Panc1 (cell line): ENCODE measurements around the gene FIBCD1. TPM values are rescaled to one million over a fixed set of nuclear protein-coding genes. Genes with fewer than 3 reads are reported as not detected.

Source experiments
- ATAC-seq: fragments of 200-7000 bp; cut with Tn5 transposase; 2 replicates; pipeline ENCODE4 v1.9.1; 2020; ENCODE audit warnings: mild to moderate bottlenecking, moderate library complexity
- BruUV-seq: library from RNA; stranded (reverse); fragments of 400-500 nt; replicated peaks from 2 replicates; lab custom pipeline; 2021; lab: Mats Ljungman, UMichigan
- CTCF ChIA-PET: fragments of 300-600 bp; sonication (Branson Sonifier 250); formaldehyde crosslinking; loops from one replicate; lab custom pipeline; 2022; ENCODE audit warnings: antibody characterized with exemption; lab: Charles Lee
- POLR2A ChIA-PET: fragments of 300-600 bp; sonication (Branson Sonifier 250); formaldehyde crosslinking; loops from one replicate; lab custom pipeline; 2022; ENCODE audit warnings: antibody characterized with exemption; lab: Charles Lee
- DNase-seq: peaks from one replicate; pipeline ENCODE4 v3.0.0-alpha.2; 2010; ENCODE audit warnings: low read depth, low spot score
- H3K27ac ChIP-seq: 2 replicates; pipeline ENCODE4 v1.5.1; 2011; ENCODE audit warnings: mild to moderate bottlenecking, low read length, inconsistent platforms
- H3K27me3 ChIP-seq: fragments of 200-500 bp; sonication (Bioruptor generic); 2 replicates; pipeline ENCODE4 v1.6.0; 2014; ENCODE audit warnings: low read length, inconsistent platforms; ENCODE audit not compliant: control insufficient read depth, insufficient read depth
- H3K36me3 ChIP-seq: fragments of 200-500 bp; sonication (Bioruptor generic); 2 replicates; pipeline ENCODE4 v1.5.1; 2014; ENCODE audit warnings: inconsistent platforms, mild to moderate bottlenecking, low read length, moderate library complexity; ENCODE audit not compliant: control insufficient read depth, insufficient read depth
- H3K4me1 ChIP-seq: 2 replicates; pipeline ENCODE4 v1.5.1; 2011; ENCODE audit warnings: inconsistent platforms, mild to moderate bottlenecking, low read length, moderate library complexity; ENCODE audit not compliant: control insufficient read depth, insufficient read depth
- H3K4me3 ChIP-seq, 2 experiments: 2 replicates each; pipeline ENCODE4 v1.5.1; 2011 to 2012; ENCODE audit warnings: low read depth in 2 of 2, low read length in 2 of 2, mild to moderate bottlenecking in 2 of 2, inconsistent platforms in 1 of 2, moderate library complexity in 1 of 2
- H3K9me3 ChIP-seq: fragments of 200-500 bp; sonication (Bioruptor generic); 2 replicates; pipeline ENCODE4 v1.5.1; 2014; ENCODE audit warnings: low read depth, mild to moderate bottlenecking, inconsistent platforms, low read length, moderate library complexity; ENCODE audit not compliant: control insufficient read depth, insufficient read depth
- POLR2AphosphoS5 ChIP-seq: IDR thresholded peaks from 2 replicates; pipeline ENCODE4 v1.6.1; 2012; ENCODE audit warnings: mild to moderate bottlenecking, low read depth, low read length, moderate library complexity
- SIN3A ChIP-seq: IDR thresholded peaks from 2 replicates; pipeline ENCODE4 v1.6.1; 2012; ENCODE audit warnings: low read depth, mild to moderate bottlenecking, low read length, moderate library complexity, borderline replicate concordance; ENCODE audit not compliant: insufficient read depth
- TCF7L2 ChIP-seq: IDR thresholded peaks from 2 replicates; pipeline ENCODE4 v1.6.1; 2011; ENCODE audit warnings: mild to moderate bottlenecking, low read depth, low read length, inconsistent platforms
- in situ Hi-C: cut with HindIII; loops from 2 replicates; pipeline ENCODE4 v1.10.0; 2016; ENCODE audit warnings: low sequenced_read_pairs, low pct_unique_long_range_greater_than_20kb
- intact Hi-C: fragments of 100-400 bp; cut with micrococcal nuclease; formaldehyde crosslinking; loops from one replicate; pipeline ENCODE4 v1.10.0; 2022; ENCODE audit not compliant: unreplicated experiment
- total RNA-seq: library from RNA; stranded (reverse); gene quantifications from one replicate; pipeline ENCODE4 v1.2.1, GENCODE V29; 2021; ENCODE audit not compliant: unreplicated experiment
- TF ChIP-seq, protein P1 (sequence below): fragments of 450-650 bp; IDR thresholded peaks from 2 replicates; pipeline ENCODE4 v1.5.1; 2017; ENCODE audit warnings: mild to moderate bottlenecking
- TF ChIP-seq, protein P2 (sequence below), 2 experiments: IDR thresholded peaks; 2 replicates each; pipeline ENCODE4 v1.6.1; 2011 to 2012; ENCODE audit warnings: low read depth in 2 of 2, control low read depth in 1 of 2, low read length in 1 of 2, mild to moderate bottlenecking in 1 of 2, moderate library complexity in 1 of 2; ENCODE audit not compliant: insufficient read depth in 1 of 2

The FIBCD1 gene
- total RNA-seq, 1 experiment from 2014 or later = 16.3 TPM

DNA sequence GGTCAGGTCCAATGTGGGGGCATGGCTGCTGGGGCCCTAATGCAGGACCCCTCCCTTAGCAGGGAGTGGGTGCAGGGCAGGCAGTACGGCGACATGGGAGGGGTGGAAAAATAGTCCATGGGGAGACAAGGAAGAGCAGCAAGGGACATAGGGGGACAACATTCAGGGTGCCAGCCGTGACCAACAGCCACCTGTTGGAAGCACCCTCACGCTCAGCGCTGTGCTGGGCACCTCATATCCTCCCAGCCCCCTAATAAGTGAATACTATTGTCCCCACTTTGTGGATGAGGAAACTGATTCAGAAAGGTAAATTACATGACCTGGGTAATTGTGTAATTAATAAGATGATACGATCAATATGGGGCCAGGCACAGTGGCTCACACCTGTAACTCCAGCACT, 3.0 kb upstream of the FIBCD1 start:
- POLR2A ChIA-PET = no interaction called here
- CTCF ChIA-PET = no interaction called here
- no TSS peak for BruUV-seq
- ATAC-seq (no peak), DNase-seq (no peak)
- H3K9me3 ChIP-seq = no peaks in the 10 kb centered on the region
- no peaks in the 10 kb centered on the region; the same call in 1 of the 2 replicates for H3K4me1 ChIP-seq
- TF ChIP-seq TCF7L2 = no peak
- no peak for TF ChIP-seq POLR2AphosphoS5
- TF ChIP-seq SIN3A = no peak
- TF ChIP-seq, protein P1, sequence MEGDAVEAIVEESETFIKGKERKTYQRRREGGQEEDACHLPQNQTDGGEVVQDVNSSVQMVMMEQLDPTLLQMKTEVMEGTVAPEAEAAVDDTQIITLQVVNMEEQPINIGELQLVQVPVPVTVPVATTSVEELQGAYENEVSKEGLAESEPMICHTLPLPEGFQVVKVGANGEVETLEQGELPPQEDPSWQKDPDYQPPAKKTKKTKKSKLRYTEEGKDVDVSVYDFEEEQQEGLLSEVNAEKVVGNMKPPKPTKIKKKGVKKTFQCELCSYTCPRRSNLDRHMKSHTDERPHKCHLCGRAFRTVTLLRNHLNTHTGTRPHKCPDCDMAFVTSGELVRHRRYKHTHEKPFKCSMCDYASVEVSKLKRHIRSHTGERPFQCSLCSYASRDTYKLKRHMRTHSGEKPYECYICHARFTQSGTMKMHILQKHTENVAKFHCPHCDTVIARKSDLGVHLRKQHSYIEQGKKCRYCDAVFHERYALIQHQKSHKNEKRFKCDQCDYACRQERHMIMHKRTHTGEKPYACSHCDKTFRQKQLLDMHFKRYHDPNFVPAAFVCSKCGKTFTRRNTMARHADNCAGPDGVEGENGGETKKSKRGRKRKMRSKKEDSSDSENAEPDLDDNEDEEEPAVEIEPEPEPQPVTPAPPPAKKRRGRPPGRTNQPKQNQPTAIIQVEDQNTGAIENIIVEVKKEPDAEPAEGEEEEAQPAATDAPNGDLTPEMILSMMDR = no peak
- TF ChIP-seq, protein P2, sequence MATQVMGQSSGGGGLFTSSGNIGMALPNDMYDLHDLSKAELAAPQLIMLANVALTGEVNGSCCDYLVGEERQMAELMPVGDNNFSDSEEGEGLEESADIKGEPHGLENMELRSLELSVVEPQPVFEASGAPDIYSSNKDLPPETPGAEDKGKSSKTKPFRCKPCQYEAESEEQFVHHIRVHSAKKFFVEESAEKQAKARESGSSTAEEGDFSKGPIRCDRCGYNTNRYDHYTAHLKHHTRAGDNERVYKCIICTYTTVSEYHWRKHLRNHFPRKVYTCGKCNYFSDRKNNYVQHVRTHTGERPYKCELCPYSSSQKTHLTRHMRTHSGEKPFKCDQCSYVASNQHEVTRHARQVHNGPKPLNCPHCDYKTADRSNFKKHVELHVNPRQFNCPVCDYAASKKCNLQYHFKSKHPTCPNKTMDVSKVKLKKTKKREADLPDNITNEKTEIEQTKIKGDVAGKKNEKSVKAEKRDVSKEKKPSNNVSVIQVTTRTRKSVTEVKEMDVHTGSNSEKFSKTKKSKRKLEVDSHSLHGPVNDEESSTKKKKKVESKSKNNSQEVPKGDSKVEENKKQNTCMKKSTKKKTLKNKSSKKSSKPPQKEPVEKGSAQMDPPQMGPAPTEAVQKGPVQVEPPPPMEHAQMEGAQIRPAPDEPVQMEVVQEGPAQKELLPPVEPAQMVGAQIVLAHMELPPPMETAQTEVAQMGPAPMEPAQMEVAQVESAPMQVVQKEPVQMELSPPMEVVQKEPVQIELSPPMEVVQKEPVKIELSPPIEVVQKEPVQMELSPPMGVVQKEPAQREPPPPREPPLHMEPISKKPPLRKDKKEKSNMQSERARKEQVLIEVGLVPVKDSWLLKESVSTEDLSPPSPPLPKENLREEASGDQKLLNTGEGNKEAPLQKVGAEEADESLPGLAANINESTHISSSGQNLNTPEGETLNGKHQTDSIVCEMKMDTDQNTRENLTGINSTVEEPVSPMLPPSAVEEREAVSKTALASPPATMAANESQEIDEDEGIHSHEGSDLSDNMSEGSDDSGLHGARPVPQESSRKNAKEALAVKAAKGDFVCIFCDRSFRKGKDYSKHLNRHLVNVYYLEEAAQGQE (IDR thresholded peaks at IDR 0.05; ENCODE audit: insufficient read depth in 1 of 2, low read depth in 2 of 2, low read length in 1 of 2) = no peak
- no peaks in the 10 kb centered on the region for H3K27me3 ChIP-seq
- no peak overlapping the region for H3K4me3 ChIP-seq
- no peaks in the 10 kb centered on the region for H3K36me3 ChIP-seq
- intact Hi-C loops = loop anchor here (10.0 kb wide), 1 partner anchor 47 kb away; the partner anchor contains the start of gene QRFP
- H3K27ac ChIP-seq = no peak overlapping the region
- in situ Hi-C loops = no loop called here

DNA sequence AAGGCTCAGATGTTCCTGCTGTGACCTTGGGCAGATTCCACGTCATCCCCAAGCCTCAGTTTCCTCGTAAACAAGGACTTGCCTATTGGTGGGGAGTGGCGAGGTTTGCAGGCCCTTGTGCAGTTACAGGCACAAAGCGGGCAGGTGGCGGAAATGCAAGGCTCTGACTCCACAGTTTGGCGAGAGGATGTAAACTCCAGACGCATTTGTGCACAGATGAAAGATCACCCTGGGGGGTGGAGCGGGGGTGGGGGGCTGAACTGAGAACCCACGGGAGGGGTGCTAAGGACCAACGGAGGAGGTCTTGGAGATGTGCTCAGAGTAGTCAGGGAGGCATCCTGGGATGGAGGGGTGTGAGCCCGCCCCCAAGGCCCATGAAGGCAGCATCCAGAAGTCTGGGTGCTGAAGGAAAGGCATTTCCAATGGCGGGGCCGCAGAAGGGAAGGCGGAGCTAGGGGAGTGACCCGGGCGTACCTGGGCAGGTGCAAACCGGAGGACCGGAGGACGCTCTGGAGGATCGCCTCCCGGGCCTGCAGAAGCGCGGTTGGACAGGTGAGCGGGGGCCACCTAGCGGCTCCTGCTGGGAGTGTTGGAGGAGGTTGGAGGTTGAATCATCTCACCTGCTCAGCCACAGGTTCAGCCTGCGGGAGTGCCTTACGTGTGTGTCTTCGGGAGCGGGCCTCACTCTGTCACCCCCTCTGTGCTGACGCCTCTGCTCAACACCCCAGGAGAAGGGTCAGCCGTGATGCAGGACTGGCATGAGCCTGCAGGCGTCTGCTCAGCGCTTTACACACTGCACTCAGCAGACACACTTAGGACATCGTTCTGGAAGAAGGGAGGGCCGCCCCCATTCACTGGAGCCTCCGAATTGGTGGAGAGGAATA, 1.9 kb upstream of the FIBCD1 start:
- no peak for DNase-seq
- intact Hi-C loops = loop anchor here (10.0 kb wide), 1 partner anchor 46 kb away; the partner anchor contains the start of gene QRFP
- ChIA-PET CTCF (no interaction called here), POLR2A (no interaction called here)
- ATAC-seq = peak; percentile 63
- no peaks in the 10 kb centered on the region for H3K9me3 ChIP-seq
- no peak overlapping the region for H3K27ac ChIP-seq
- peaks cover 11% of the 10 kb centered on the region for H3K4me1 ChIP-seq
- no peaks in the 10 kb centered on the region for H3K27me3 ChIP-seq
- TF ChIP-seq, protein P1 = peak; percentile 91
- no peak for TF ChIP-seq TCF7L2
- no peaks in the 10 kb centered on the region for H3K36me3 ChIP-seq
- in situ Hi-C loops = no loop called here
- H3K4me3 ChIP-seq = no peak overlapping the region
- BruUV-seq = no TSS peak
